Endodermal cell (in vitro differentiated cells): ENCODE data around the gene TPGS1. TPM values are rescaled to one million over a fixed set of nuclear protein-coding genes. Genes with fewer than 3 reads are reported as not detected.

Experiments used
- DNase-seq: peaks from one replicate; pipeline ENCODE4 v3.0.0-alpha.2; 2017
- H3K27ac ChIP-seq: 2 replicates; pipeline ENCODE4 v1.5.1; 2013; ENCODE audit warnings: mild to moderate bottlenecking, low read depth, low read length, moderate library complexity
- H3K27me3 ChIP-seq: 2 replicates; pipeline ENCODE4 v1.6.1; 2013; ENCODE audit warnings: mild to moderate bottlenecking, low read length, moderate library complexity; ENCODE audit not compliant: insufficient read depth, control insufficient read depth, poor library complexity, severe bottlenecking
- H3K36me3 ChIP-seq: 2 replicates; pipeline ENCODE4 v1.7.0; 2013; ENCODE audit warnings: mild to moderate bottlenecking, low read length, moderate library complexity; ENCODE audit not compliant: control insufficient read depth, insufficient read depth
- H3K4me1 ChIP-seq: one replicate; pipeline ENCODE4 v1.7.0; 2013; ENCODE audit warnings: low read length; ENCODE audit not compliant: control insufficient read depth, insufficient read depth
- H3K4me3 ChIP-seq: 2 replicates; pipeline ENCODE4 v1.5.1; 2013; ENCODE audit warnings: mild to moderate bottlenecking, low read length, moderate library complexity
- H3K9ac ChIP-seq: 2 replicates; pipeline ENCODE4 v1.6.1; 2013; ENCODE audit warnings: mild to moderate bottlenecking, low read length, moderate library complexity; ENCODE audit not compliant: poor library complexity, severe bottlenecking; ENCODE audit errors: extremely low read depth
- H3K9me3 ChIP-seq: 2 replicates; pipeline ENCODE4 v1.6.1; 2013; ENCODE audit warnings: mild to moderate bottlenecking, low read length, moderate library complexity; ENCODE audit not compliant: control insufficient read depth
- H3K27ac Mint-ChIP-seq: 2 replicates; pipeline ENCODE4 v1.8.0; 2020; ENCODE audit warnings: mixed read lengths
- H3K27me3 Mint-ChIP-seq: 2 replicates; pipeline ENCODE4 v1.8.0; 2021; ENCODE audit warnings: mild to moderate bottlenecking, mixed read lengths; ENCODE audit not compliant: insufficient read depth
- H3K36me3 Mint-ChIP-seq: 2 replicates; pipeline ENCODE4 v1.8.0; 2020; ENCODE audit warnings: low read depth, mixed read lengths
- H3K4me1 Mint-ChIP-seq: 2 replicates; pipeline ENCODE4 v1.8.0; 2020; ENCODE audit warnings: mixed read lengths
- H3K4me3 Mint-ChIP-seq: 2 replicates; pipeline ENCODE4 v1.8.0; 2020; ENCODE audit warnings: mild to moderate bottlenecking, moderate library complexity, mixed read lengths
- H3K9me3 Mint-ChIP-seq: 2 replicates; pipeline ENCODE4 v1.8.0; 2020; ENCODE audit warnings: mild to moderate bottlenecking, mixed read lengths
- CTCF ChIP-seq: fragments of 200-600 bp; sonication (generic); conservative IDR thresholded peaks from 2 replicates; pipeline ENCODE4 v1.5.0; 2021; ENCODE audit warnings: antibody characterized with exemption, mild to moderate bottlenecking
- WGBS, 2 experiments: methylation state at CpG; one replicate each; pipeline versions ENCODE4 v1.1.5 to v1.1.7; 2013; ENCODE audit warnings: missing lambda C conversion rate in 2 of 2, mixed read lengths in 1 of 2; ENCODE audit not compliant: insufficient coverage in 1 of 2, insufficient read length in 1 of 2; 5-methylcytosine and 5-hydroxymethylcytosine counted together
- total RNA-seq, 2 donors: library from RNA; stranded (reverse); fragmentation: NEBNext Ultra II Directional in 1 of 2; extraction: Animal tissue kit (Norgen Biotek cat#: 25700) in 1 of 2; gene quantifications; 2 replicates in 1 of 2; 3 replicates in 1 of 2; pipeline ENCODE4 v1.2.1, GENCODE V29; 2021

Gene TPGS1
- total RNA-seq, 2 donors from 2014 or later = 11.7 to 13.0 TPM

DNA sequence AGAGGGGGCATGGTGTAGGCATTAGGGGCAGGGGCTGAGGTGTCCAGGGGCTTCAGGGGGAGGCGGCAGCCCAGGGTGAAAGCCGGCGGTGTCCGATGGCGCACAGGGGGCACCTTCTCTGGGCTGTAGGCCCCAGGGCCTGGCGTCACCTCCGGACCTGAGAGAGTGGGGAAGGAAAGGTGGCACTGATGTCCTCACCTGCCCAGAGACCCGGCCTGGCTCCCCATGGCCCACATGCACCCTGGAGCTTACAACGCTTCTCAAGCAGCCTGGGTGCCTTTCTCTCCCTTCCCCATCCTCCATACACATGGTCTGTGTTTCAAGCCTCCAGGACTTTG, 43.1 kb upstream of the TPGS1 start:
- Histone ChIP-seq H3K9ac (no peak overlapping the region), H3K27me3 (no peaks in the 10 kb centered on the region), H3K9me3 (no peaks in the 10 kb centered on the region), H3K4me1 (no peaks in the 10 kb centered on the region), H3K27ac (no peak overlapping the region), H3K4me3 (no peak overlapping the region), H3K36me3 (no peaks in the 10 kb centered on the region)
- Mint-ChIP-seq H3K36me3 (no peaks in the 10 kb centered on the region), H3K9me3 (no peaks in the 10 kb centered on the region), H3K27ac (no peak overlapping the region), H3K4me1 (peaks cover 3% of the 10 kb centered on the region), H3K4me3 (no peak overlapping the region), H3K27me3 (peaks cover 12% of the 10 kb centered on the region)
- 97 to 98% methylated on average over 7 to 9 of the region's 9 CpGs for WGBS, 2 experiments
- no peak for TF ChIP-seq CTCF
- no peak for DNase-seq

GRCh38 chr19:465056-465816, 42.1 kb upstream of the TPGS1 start:
- Histone ChIP-seq H3K4me1 (no peaks in the 10 kb centered on the region), H3K4me3 (no peak overlapping the region), H3K9me3 (no peaks in the 10 kb centered on the region), H3K9ac (no peak overlapping the region), H3K27me3 (no peaks in the 10 kb centered on the region), H3K27ac (no peak overlapping the region), H3K36me3 (no peaks in the 10 kb centered on the region)
- no peak for TF ChIP-seq CTCF
- Mint-ChIP-seq H3K4me1 (no peaks in the 10 kb centered on the region), H3K27ac (no peak overlapping the region), H3K4me3 (no peak overlapping the region), H3K36me3 (no peaks in the 10 kb centered on the region), H3K9me3 (no peaks in the 10 kb centered on the region), H3K27me3 (peaks cover 12% of the 10 kb centered on the region)
- WGBS, 2 experiments = 86 to 100% methylated on average over 2 to 3 of the region's 3 CpGs
- DNase-seq = no peak

DNA sequence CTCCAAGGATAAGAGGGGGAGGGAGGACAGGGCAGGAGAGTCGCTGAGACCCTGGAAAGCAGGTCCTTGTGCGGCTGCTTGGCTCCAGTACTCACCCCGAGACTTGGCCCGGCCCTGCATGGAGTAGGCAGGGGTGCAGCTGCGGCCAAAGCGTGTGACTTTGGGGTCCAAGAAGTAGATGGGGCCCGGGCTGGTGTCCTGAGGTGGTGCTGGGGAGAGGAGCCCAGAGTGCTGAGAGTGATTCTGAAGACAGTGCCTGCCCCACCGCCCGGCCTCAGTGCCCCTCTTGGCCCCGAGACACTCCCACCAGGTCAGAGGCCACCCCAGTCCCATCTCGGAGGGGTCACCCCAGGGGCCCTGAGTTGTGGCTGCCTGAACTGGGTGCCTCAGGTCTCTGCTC, 39.7 kb upstream of the TPGS1 start:
- TF ChIP-seq CTCF = no peak
- Histone ChIP-seq H3K36me3 (no peaks in the 10 kb centered on the region), H3K4me1 (no peaks in the 10 kb centered on the region), H3K27ac (no peak overlapping the region), H3K4me3 (no peak overlapping the region), H3K27me3 (no peaks in the 10 kb centered on the region), H3K9ac (no peak overlapping the region), H3K9me3 (no peaks in the 10 kb centered on the region)
- Mint-ChIP-seq H3K9me3 (no peaks in the 10 kb centered on the region), H3K4me1 (no peaks in the 10 kb centered on the region), H3K4me3 (no peak overlapping the region), H3K27ac (no peak overlapping the region), H3K36me3 (no peaks in the 10 kb centered on the region), H3K27me3 (peaks cover 9% of the 10 kb centered on the region)
- no peak for DNase-seq
- 71 to 87% methylated on average over 6 to 11 of the region's 11 CpGs for WGBS, 2 experiments
